Stimulated activated CD8-positive, alpha-beta memory T cell treated with anti-CD3 and anti-CD28 coated beads, Interleukin-15, amount 100 ng/mL, for 24 hours (primary cell): ENCODE results near the gene SPOCK2.

ENCODE experiments used
- DNase-seq: peaks from one replicate; pipeline ENCODE4 v3.0.0-alpha.2; 2020; ENCODE audit warnings: low read depth

The SPOCK2 gene

DNA sequence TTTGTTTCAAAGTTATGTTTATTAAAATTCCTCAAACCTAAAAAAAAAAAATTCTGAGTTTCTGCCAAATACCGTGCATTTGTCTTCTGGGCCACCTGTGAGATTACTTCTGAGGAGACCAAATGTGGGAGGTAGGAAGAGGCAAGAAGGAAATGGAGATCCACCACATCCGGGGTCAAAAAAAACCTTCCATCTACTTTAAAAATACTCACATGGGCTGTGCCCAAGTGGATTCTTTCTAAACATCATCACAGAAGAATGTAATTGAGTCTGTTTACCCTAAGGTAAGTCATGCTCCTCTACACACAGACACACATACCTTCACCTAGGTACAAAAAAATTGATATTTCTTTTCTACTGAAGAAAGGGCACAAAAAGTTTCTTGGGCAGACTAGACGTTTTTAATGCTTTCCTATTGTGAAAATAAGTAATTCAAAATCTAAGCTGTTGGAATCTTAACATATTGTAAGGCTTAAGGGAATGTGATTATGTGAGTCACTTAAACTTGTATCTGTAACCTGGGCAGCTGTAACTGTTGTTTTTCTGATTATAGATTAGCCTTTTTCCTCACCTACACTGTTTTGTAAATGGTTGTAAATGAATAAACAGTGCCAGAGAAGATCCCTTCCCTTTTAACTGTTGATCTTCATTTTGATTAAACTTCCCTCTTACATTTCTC, 19.1 kb upstream of the SPOCK2 start:
- DNase-seq: no peak

- no peak for DNase-seq
These were observed 18.5 kb upstream of the SPOCK2 start for GRCh38 chr10:72106896-72107295.

DNA sequence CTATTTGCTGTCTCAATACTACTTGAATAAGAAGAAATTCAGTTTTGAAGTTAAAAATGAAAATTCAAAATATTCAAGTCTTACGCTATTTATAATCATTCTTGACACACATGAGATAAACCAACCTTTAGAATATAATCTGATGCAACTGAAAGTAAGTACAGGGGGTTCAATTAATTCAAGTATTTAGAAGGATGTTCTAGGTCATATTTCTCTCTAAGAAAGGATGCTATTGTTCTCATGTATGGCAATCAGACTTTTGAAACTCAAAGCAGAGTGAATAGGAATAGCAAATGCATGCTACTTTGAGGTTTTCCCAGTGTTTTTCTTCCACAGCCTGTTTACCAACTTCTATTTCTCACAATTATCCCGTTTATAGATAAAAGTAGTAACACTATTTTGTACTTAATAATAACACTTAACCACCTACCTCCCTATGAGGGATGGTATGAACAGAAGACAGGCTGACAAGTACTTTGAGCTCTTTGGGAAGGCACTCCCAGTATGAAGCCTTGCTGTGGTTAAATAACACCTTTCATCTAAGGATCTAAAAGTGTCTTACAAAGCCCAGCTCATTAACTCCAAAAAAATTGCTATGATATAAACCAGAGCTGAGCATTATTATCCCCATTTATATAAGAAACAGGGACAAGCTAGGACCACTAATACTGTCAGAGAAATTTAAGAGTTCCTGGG, 18.0 kb upstream of the SPOCK2 start:
- DNase-seq: no peak

DNA sequence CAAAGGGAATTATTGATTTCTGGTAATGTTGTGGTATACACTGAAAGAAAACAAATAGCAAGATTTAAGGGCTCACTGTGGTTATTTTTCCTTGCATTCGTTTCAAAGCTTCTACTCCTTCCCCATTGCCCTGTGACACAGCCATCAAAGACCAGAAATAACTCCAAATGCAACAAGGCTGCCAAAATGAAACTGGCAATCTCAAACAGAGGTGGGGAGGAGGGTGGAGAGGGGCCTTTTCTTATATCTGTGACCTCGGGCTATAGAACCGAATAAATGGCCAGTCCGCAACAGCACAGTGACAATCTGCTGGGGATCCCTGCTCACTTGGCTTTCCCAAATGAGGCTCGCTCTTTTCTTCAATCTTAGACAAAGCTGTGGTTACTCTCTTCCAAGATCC, 17.4 kb upstream of the SPOCK2 start:
- no peak for DNase-seq

DNA sequence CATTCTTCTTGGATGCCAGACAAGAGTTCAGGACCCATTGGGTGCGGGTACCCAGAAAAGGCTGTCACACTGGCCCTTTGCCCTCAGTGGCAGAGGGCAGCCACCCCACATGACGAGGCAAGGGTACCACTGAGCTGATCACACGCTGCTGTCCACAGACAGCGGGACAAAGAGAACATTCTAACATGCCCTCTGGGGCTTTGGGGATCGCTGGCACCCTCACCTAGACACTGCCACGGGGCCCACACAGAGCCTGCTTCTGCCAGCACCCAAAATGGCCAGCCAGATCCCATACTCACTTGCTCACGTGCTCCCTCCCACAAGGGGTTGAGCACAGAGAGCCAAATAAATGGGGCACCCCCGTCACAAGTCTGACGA, 16.7 kb upstream of the SPOCK2 start:
- no peak for DNase-seq

GRCh38 chr10:72104472-72105097, 16.2 kb upstream of the SPOCK2 start:
- no peak for DNase-seq

GRCh38 chr10:72099600-72099921, 11.2 kb upstream of the SPOCK2 start:
- DNase-seq: no peak

DNA sequence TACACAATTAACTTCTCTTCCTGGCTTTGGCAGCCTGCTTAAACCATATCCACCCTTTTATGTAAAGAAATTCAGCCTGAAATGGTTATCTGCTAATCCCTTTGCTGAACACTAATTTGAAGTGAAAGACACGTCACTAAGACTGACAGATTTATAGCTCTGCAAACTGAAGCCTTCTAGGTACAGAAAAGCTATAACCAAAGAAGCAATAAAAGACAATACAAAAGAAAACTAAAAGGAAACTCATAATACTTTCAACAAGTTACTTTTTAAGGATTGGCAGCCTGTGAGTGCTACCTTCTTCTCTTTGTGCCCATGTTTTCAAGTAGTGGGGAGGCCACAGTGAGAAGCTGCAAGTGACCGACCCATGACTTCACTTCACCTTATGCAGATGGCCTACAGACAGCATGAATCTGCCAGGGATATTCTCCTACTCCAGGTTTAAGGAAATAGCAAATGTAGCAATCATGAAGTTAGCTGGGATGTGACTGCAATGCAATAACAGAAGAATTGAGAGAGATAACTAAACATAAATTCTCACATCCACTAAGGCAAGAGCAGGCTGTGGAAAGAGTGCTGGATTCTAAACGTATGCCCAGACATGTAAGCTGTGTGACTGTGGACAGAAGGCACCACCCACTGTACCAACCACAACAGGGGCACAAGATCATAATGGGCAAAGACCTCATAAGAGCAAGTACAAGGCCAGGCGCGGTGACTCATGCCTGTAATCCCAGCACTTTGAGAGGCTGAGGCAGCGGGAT, 10.7 kb upstream of the SPOCK2 start:
- no peak for DNase-seq

- DNase-seq: no peak
These were observed 10.0 kb upstream of the SPOCK2 start for GRCh38 chr10:72098301-72098835.

DNA sequence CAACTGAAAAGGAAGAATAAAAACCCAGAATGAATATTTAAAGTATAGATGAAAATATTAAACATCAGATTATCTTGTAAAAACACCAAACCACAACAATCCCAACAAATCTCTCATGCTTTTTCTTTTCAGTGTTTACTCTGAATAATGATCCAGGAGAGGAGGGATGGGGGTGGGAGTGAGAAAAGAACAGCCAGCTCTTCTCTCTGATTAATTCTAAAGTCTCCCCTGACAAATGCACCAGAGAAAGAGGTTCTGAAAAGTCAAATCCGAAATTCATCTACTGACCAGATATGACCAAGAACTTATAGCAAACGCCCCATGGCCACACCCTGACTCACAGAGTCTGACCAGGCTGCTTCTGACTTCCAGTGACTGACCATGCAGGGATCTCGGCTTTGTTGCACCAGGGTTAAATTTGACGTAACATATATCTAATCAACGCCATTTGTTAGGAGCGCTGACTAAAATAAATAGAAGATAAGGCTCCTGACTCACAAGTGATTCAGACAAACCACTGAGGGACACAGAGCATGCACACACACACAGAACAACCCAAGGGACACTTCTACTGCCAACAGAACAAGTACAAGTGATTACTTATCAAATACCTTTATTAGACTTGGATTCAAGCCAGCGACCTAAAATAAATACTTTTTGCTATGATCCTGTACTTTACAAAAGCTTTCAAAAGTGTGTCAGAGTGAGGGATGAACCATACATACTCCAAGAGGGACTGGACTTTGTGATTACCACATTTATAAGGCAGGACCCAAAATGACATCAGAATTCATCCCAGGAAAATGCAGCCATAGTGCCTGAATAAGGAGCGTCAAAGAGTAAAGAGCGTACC, 9.3 kb upstream of the SPOCK2 start:
- DNase-seq: no peak

- DNase-seq: no peak
These were observed 8.0 kb upstream of the SPOCK2 start for GRCh38 chr10:72096115-72097000.

GRCh38 chr10:72095195-72095594, 6.8 kb upstream of the SPOCK2 start:
- DNase-seq: no peak

DNA sequence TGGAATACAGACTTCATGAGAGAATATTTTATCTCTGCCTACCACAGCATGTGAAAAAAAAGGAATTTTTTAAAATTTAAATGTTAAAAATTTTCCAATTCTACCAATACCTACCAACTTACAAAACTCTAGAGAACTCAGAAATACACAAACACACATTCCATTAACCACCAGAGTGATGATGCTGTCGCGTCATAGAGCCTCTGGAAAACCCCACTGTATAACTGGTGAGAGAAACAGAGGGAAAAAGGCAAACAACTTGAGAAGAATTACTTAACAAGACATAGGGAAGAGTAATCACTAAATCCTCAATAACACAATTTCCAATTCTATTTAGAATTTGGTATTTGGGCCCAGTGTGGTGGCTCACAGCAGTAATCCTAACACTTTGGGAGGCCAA, 6.2 kb upstream of the SPOCK2 start:
- no peak for DNase-seq

GRCh38 chr10:72093450-72093849, 5.1 kb upstream of the SPOCK2 start:
- no peak for DNase-seq

DNA sequence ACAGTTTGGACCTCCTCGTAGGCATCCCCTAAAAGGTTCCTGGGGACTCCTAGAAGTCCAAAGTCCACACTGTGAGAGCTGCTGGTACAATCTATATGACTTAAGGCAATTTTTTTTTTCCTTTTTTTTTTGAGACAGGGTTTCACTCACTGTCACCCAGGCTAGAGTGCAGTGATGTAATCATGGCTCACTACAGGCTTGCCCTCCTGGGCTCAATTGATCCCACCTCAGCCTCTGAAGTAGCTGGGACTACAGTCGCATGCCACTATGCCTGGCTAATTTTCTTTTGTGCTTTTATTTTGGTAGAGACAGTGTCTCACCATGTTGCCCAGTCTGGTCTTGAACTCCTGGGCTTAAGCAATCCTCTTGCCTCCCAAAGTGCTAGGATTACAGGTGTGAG, 4.6 kb upstream of the SPOCK2 start:
- no peak for DNase-seq

DNA sequence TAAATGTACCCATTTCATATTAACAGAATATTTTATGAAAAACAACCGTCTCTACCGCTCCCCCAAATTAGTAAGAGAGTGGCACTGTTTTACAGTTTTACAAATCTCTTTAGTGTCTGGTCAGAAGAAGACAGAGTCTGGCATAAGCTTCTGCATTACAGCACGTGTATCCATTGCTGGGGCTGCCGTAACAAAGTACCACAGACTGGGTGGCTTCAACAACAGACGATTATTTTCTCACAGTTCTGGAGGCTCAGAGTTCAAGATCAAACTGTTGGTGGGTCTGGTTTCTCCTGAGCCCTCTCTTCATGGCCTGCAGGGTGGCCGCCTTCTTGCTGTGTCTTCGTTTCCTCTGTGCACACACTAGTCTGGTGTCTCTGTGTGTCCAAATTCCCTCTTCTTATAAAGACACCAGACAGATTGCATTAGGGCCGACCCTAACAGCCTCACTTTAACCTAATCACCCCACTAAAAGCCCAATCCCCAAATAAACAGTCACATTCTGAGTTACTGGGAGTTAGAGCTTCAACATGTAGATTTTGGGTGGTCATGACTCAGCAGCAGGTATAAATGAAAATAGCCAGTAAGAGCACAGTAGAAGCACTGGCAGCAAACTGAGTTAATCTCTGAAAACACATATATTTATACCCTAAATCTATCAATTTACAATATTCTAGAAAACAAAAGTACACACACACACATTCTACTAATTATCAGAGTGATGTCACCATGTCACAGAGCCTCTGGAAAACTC, 4.0 kb upstream of the SPOCK2 start:
- no peak for DNase-seq

GRCh38 chr10:72090326-72090725, 2.0 kb upstream of the SPOCK2 start:
- DNase-seq: no peak

GRCh38 chr10:72089618-72090017, 1.3 kb upstream of the SPOCK2 start:
- DNase-seq: no peak

DNA sequence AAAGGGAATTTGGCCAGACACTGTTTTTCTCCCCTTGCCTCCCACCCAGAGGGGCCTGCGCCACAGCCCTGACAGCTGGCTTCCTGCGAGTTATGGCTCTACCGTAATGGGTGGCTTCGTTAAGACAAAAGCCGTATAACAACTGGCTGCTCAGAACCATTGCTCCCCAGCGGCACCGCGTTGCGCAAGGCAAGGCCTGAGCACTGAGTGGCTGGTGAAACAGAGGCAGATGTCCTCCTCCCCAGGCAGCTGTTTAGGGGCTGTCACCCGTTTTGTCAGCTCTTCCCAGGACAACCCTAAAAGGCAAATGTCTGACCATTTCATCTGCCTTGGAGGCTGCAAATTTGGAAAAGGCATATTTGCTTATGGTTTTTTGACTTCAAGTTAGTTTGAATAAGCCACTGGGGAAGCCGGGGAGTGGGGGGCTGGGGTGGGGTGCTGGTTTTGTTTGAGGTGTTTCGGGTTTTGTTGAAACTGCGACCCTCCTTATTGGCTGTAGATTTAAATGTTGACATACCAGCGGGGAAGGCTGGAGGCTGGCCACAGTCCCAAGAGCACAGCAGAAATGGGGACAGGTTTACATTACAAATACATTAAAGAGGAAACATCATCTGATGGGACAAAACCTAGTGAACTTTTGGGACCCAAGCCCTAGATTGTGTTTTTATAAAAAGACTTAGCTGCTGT, 681 bp upstream of the SPOCK2 start:
- no peak for DNase-seq
